MM.1S (cell line): ENCODE data around the gene EGFL7.

Experiments used
- DNase-seq: peaks from one replicate; pipeline ENCODE4 v3.0.0-alpha.2; 2015
- H2AFZ ChIP-seq: fragments of 300-600 bp; sonication (generic); 2 replicates; pipeline ENCODE4 v1.6.0; 2016; ENCODE audit warnings: antibody characterized with exemption, low read length
- H3F3A ChIP-seq: fragments of 300-600 bp; sonication (generic); 2 replicates; pipeline ENCODE4 v1.6.1; 2016; ENCODE audit warnings: mild to moderate bottlenecking, antibody characterized with exemption, low read length, moderate library complexity, mixed read lengths; ENCODE audit not compliant: insufficient read depth
- H3K27ac ChIP-seq: fragments of 300-600 bp; sonication (generic); 2 replicates; pipeline ENCODE4 v1.5.1; 2016; ENCODE audit warnings: mild to moderate bottlenecking, low read length
- H3K27me3 ChIP-seq: fragments of 300-600 bp; sonication (generic); replicated peaks from 2 replicates; pipeline ENCODE4 v1.6.0; 2016; ENCODE audit warnings: low read length; ENCODE audit not compliant: insufficient read depth
- H3K36me3 ChIP-seq: fragments of 300-600 bp; sonication (generic); replicated peaks from 2 replicates; pipeline ENCODE4 v1.6.1; 2016; ENCODE audit warnings: mild to moderate bottlenecking, low read length, mixed read lengths; ENCODE audit not compliant: insufficient read depth
- H3K4me1 ChIP-seq: fragments of 300-600 bp; sonication (generic); 2 replicates; pipeline ENCODE4 v1.6.1; 2016; ENCODE audit warnings: low read length, mixed read lengths
- H3K4me2 ChIP-seq: fragments of 300-600 bp; sonication (generic); 2 replicates; pipeline ENCODE4 v1.6.0; 2016; ENCODE audit warnings: low read depth, low read length
- H3K4me3 ChIP-seq: fragments of 300-600 bp; sonication (generic); 2 replicates; pipeline ENCODE4 v1.5.1; 2016; ENCODE audit warnings: low read length, mixed read lengths
- H3K79me2 ChIP-seq: fragments of 300-600 bp; sonication (generic); 2 replicates; pipeline ENCODE4 v1.6.1; 2016; ENCODE audit warnings: mixed run types, low read length, mixed read lengths
- H3K9ac ChIP-seq: fragments of 300-600 bp; sonication (generic); 2 replicates; pipeline ENCODE4 v1.6.1; 2016; ENCODE audit warnings: low read length, mixed read lengths
- H3K9me2 ChIP-seq: fragments of 300-600 bp; sonication (generic); replicated peaks from 2 replicates; pipeline ENCODE4 v1.6.1; 2016; ENCODE audit warnings: mild to moderate bottlenecking, low read length, mixed read lengths; ENCODE audit not compliant: insufficient read depth
- H3K9me3 ChIP-seq: fragments of 300-600 bp; sonication (generic); replicated peaks from 2 replicates; pipeline ENCODE4 v1.6.1; 2016; ENCODE audit warnings: mild to moderate bottlenecking, low read length, mixed read lengths; ENCODE audit not compliant: insufficient read depth
- H4K20me1 ChIP-seq: fragments of 300-600 bp; sonication (generic); 2 replicates; pipeline ENCODE4 v1.6.1; 2016; ENCODE audit warnings: mild to moderate bottlenecking, low read length, moderate library complexity, mixed read lengths; ENCODE audit not compliant: insufficient read depth
- CTCF ChIP-seq: fragments of 300-600 bp; sonication (generic); IDR thresholded peaks from 2 replicates; pipeline ENCODE4 v1.5.1; 2016; ENCODE audit warnings: antibody characterized with exemption, low read length, mixed read lengths
- EZH2 ChIP-seq: fragments of 300-600 bp; sonication (generic); optimal IDR thresholded peaks from 2 replicates; pipeline ENCODE3; 2017; ENCODE audit warnings: low read depth, mild to moderate bottlenecking, antibody characterized with exemption, low read length, mixed read lengths
- EZH2phosphoT487 ChIP-seq: fragments of 300-600 bp; sonication (generic); IDR thresholded peaks from 2 replicates; pipeline ENCODE4 v1.6.1; 2018; ENCODE audit warnings: antibody characterized with exemption, low read length

Gene EGFL7

DNA sequence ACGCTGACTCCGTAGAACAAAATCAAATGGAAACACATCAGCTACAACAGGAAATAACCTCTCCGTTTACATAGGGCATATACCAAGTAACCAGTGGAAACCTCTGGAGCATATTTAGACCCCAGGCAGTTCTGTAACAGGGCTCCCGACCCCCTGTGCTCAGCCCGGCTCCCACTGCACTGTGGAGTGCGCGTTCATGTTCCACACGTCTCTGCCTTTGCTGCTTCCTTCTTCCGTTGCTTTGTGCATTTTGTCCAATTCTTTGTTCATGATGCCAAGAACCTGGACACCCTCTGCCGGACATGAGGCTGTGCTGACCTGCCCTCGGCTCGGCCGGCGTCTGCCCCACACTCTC lies 30.4 kb downstream of the EGFL7 start:
- Histone ChIP-seq H2AFZ (no peak overlapping the region), H3K4me3 (no peak overlapping the region), H3K27me3 (peaks cover 94% of the 10 kb centered on the region), H3F3A (no peaks in the 10 kb centered on the region), H3K4me1 (no peaks in the 10 kb centered on the region), H3K4me2 (no peak overlapping the region), H3K9me2 (no peaks in the 10 kb centered on the region), H3K9me3 (no peaks in the 10 kb centered on the region), H3K36me3 (no peaks in the 10 kb centered on the region), H3K9ac (no peak overlapping the region), H4K20me1 (no peaks in the 10 kb centered on the region), H3K79me2 (no peaks in the 10 kb centered on the region), H3K27ac (no peak overlapping the region)
- DNase-seq, result no peak
- TF ChIP-seq EZH2phosphoT487, result no peak
- TF ChIP-seq EZH2, result no peak

- no peaks in the 10 kb centered on the region for H3K9me3 ChIP-seq
- H3K9ac ChIP-seq, result no peak overlapping the region
- no peaks in the 10 kb centered on the region for H3K36me3 ChIP-seq
- TF ChIP-seq EZH2phosphoT487, result no peak
- TF ChIP-seq EZH2, result no peak
- DNase-seq, result no peak
- H3K27me3 ChIP-seq, result peaks cover 94% of the 10 kb centered on the region
- no peaks in the 10 kb centered on the region for H3K9me2 ChIP-seq
- H3K4me3 ChIP-seq, result no peak overlapping the region
- no peaks in the 10 kb centered on the region for H3K4me1 ChIP-seq
- no peak overlapping the region for H3K27ac ChIP-seq
- no peak overlapping the region for H3K4me2 ChIP-seq
- no peaks in the 10 kb centered on the region for H4K20me1 ChIP-seq
- H3K79me2 ChIP-seq, result no peaks in the 10 kb centered on the region
- H3F3A ChIP-seq, result no peaks in the 10 kb centered on the region
- H2AFZ ChIP-seq, result no peak overlapping the region
Measured at GRCh38 chr9:136693490-136694162, 30.9 kb downstream of the EGFL7 start.

- Histone ChIP-seq H3F3A (no peaks in the 10 kb centered on the region), H3K36me3 (no peaks in the 10 kb centered on the region), H3K9ac (no peak overlapping the region), H3K27me3 (peaks cover 94% of the 10 kb centered on the region), H3K9me2 (no peaks in the 10 kb centered on the region), H3K4me3 (no peak overlapping the region), H3K4me1 (no peaks in the 10 kb centered on the region), H3K4me2 (no peak overlapping the region), H4K20me1 (no peaks in the 10 kb centered on the region), H3K79me2 (no peaks in the 10 kb centered on the region), H3K27ac (no peak overlapping the region), H2AFZ (no peak overlapping the region), H3K9me3 (no peaks in the 10 kb centered on the region)
- no peak for DNase-seq
- TF ChIP-seq CTCF (peak; percentile 45), EZH2 (no peak)
Measured at GRCh38 chr9:136694163-136694871, 31.6 kb downstream of the EGFL7 start.

- H3K4me1 ChIP-seq, result no peaks in the 10 kb centered on the region
- H3K27me3 ChIP-seq, result peaks cover 94% of the 10 kb centered on the region
- H3K27ac ChIP-seq, result no peak overlapping the region
- DNase-seq, result no peak
- no peaks in the 10 kb centered on the region for H3K9me2 ChIP-seq
- no peaks in the 10 kb centered on the region for H4K20me1 ChIP-seq
- H2AFZ ChIP-seq, result no peak overlapping the region
- no peaks in the 10 kb centered on the region for H3K9me3 ChIP-seq
- no peak overlapping the region for H3K4me2 ChIP-seq
- no peak overlapping the region for H3K4me3 ChIP-seq
- H3K79me2 ChIP-seq, result no peaks in the 10 kb centered on the region
- no peak overlapping the region for H3K9ac ChIP-seq
- no peaks in the 10 kb centered on the region for H3K36me3 ChIP-seq
- no peaks in the 10 kb centered on the region for H3F3A ChIP-seq
- TF ChIP-seq EZH2 (no peak), EZH2phosphoT487 (no peak), CTCF (no peak)
Measured at GRCh38 chr9:136694872-136695247, 32.1 kb downstream of the EGFL7 start.
